DMS53 (cell line): ENCODE data around the gene DENND6A.
"Not testable (repeated sequence)": the region's sequence is repeated elsewhere in the genome, so short reads cannot be mapped to it uniquely, and the experiment has no call there.

Experiments
- DNase-seq: peaks from one replicate; lab custom pipeline; 2025; lab: John Stamatoyannopoulos, UW

The DENND6A gene, protein sequence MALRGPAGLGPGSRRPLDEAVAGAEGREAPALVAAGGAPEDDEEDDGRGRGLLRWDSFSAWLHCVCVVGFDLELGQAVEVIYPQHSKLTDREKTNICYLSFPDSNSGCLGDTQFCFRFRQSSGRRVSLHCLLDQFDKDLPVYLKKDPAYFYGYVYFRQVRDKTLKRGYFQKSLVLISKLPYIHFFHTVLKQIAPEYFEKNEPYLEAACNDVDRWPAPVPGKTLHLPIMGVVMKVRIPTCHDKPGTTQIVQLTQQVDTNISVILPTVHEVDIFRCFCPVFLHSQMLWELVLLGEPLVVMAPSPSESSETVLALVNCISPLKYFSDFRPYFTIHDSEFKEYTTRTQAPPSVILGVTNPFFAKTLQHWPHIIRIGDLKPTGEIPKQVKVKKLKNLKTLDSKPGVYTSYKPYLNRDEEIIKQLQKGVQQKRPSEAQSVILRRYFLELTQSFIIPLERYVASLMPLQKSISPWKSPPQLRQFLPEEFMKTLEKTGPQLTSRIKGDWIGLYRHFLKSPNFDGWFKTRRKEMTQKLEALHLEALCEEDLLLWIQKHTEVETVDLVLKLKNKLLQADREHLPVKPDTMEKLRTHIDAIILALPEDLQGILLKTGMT

DNA sequence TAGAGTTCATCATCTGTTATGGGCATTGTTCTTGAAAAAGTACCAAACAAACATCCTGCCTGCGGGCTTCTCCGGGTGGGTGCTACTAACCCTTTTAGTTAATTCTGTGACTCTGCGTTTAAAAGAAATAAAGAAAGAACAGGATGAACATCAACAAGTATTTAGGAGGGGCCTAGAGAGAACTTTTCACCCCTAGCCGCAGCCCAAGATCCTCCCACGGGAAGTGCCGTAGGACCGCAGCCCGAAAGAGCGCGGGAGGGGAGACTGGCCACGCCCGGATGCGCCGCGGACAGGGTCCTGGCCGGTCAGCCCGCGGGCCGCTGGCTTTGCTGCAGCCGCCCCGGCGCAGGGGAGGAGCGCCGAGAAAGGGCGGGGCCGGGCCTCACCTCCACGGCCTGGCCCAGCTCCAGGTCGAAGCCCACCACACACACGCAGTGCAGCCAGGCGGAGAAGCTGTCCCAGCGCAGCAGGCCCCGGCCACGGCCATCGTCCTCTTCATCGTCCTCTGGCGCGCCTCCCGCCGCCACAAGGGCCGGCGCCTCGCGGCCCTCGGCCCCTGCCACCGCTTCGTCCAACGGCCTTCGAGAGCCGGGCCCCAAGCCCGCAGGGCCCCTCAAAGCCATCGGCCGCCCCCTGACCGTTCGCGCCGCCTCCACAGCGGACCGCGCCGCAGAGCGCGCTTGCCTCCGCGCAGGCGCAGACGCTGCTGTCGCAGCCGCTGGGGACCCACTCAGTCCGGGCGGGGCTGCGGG lies at the start of gene DENND6A:
Gene DENND6A (minus strand): TSS at position 682 of the 752 bp plus-strand sequence. CDS start 59 bp downstream, at position 623.
- DNase-seq, result peak; percentile 71

DNA sequence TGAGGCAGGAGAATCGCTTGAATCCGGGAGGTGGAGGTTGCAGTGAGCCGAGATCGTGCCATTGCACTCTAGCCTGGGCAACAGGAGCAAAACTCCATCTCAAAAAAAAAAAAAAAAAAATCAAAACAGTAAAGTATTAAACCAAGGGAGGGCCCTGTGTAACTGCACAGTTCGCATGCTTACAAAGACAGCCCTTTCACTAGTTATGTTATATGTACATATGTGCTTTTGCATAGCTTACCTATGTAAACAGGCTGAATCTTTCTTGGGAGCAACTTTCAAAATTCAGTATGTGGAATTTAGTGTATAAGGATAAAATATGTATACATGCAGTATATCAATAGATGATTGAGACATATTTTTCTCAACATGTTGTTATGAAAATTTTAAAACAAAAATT lies 47.1 kb upstream of the DENND6A start:
- DNase-seq, result no peak

DNA sequence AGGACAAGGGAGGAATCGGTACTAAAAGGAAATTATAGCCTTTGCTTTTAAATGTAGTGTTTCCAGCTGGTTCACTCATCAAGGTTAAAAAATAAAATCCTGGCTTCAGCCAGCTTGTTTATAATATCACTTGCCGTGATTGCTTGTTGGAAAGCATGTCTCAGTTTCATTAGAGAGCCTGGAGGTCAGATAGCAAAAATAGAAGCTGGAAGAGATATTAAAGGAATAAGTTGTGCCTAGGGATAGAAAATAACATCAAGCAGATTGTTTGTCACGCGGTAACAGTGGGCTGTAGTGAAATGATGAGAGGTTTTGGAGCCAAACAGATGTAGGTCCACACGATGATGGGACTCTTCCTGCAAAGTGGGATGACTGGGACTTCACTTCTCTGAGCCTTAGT lies 45.5 kb upstream of the DENND6A start:
- DNase-seq, result no peak

DNA sequence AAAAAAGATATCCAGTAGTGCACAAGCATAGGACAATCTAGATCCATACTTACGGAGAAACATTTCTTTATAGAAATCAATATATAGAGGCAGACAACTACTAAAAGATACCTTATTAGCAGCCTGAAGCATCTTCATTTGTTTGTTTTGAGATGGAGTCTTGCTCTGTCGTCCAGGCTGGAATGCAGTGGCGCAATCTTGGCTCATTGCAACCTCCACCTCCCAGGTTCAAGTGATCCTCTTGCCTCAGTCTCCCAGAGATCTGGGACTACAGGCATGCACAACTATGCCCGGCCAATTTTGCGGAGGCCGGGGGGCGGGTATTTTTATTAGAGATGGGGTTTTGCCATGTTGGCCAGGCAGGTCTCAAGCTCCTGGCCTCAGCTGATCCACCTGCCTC lies 45.0 kb upstream of the DENND6A start:
- no peak for DNase-seq

DNA sequence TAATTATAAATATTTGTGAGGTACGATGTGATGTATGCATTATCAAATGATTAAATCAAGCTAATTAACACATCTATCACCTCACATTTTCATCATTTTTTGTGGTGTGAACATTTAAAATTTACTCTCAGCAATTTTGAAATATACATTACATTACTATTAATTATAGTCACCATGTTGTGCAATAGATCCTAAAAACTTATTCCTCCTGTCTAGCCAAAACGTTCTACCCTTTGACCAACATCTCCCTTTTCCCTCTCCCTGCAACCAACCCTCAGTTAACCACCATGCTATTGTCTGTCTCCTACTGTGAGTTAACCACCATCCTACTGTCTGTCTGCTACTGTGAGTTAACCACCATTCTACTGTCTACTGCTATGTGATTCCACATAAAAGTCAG lies 42.5 kb upstream of the DENND6A start:
- no peak for DNase-seq

DNA sequence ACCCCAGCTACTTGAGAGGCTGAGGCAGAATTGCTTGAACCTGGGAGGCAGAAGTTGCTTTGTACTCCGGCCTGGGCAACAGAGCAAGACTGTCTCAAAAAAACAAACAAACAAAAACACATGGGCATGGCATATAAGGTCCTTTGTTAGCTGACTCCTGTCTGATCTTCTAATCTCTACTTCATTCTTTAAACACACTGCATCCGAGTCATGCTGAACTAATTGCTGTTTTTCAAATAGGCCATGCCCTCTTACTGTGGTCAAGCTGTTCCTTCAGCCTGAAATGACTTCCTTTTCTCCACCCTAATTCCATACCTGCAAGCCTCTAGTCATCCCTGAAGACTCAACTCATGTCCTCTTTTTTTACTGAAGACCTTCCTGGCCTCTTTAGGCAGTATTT lies 40.9 kb upstream of the DENND6A start:
- DNase-seq, result no peak

DNA sequence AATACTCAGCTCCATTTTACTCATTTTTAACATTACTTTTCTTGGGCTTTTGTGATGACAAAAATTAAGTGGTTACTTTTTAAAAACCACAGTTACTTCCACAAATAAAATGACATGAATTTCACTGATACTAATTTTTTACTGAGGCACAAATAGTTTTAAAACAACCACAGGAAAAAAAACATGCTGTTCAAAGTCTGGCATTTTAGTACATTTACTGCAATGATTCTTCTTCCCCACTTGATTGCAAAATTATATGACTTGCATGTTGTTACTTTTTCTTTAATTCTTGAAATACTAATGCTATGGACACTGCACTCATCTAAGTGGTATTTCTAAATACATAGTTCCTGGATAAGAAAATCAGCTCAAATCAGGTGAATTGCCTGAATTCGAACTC lies 38.4 kb upstream of the DENND6A start:
- DNase-seq, result no peak

DNA sequence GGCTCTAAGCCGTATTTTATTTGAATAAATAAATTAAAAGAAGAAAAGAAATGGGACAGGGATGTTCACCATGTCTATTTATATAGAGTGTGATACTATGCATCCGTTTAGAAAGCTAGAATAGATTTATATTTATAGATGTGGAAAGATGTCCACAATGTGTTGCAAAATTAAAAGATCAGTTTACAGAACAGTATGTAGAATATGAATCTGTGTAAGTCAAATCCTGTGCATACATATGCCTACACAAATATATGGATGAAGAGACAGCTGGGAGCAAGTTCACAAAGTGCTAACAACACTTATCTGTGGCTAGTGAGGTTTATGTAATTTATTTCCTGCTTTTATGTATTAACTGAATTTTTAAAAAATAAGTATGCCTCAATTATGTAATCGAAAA lies 37.8 kb upstream of the DENND6A start:
- no peak for DNase-seq

DNA sequence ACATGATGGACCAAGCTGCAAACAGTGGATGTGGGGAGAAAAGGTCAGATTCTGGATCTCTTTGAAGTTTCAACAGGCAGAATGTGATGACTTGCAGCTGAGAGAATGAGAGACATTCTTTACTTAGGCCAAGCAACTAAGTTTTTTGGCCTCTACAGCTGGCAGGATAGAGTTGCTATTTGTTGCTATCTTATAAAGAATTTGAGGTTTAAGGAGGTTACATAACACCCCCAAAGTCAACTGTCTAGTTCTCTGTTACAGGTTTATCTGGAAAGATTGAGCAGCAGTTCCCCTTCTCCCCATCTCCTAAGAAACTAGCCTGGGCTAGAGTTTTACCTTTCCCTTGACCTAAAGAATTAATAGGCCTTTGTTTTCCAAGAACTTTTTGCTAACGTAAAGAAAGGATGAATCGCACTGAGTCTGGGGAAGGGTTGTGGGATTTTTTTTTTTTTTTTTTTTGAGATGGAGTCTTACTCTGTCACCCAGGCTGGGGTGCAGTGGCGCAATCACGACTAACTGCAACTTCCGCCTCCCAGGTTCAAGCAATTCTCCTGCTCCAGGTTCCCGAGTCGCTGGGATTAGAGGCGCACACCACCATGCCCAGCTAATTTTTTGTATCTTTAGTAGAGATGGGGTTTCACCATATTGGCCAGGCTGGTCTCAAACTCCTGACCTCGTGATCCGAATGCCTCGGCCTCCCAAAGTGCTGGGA lies 36.6 kb upstream of the DENND6A start:
- no peak for DNase-seq

DNA sequence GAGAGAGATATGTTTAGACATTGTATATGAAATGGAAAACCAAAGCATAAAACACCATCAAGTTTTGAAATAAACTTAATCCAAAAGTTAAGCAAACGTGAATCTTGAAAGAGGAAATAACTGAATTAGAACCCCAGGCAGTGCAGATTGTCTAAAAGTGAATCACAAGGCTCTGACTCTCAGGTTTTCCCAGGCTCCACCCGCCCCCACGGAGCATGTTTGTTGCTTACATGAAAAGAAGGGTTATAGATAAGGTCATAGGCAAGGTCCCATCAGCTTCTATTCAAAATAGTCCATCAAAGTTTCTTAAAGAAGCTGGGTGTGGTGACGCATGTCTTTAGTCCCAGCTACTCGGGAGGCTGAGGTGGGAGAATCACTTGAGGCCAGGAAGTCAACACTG lies 34.2 kb upstream of the DENND6A start:
- no peak for DNase-seq

DNA sequence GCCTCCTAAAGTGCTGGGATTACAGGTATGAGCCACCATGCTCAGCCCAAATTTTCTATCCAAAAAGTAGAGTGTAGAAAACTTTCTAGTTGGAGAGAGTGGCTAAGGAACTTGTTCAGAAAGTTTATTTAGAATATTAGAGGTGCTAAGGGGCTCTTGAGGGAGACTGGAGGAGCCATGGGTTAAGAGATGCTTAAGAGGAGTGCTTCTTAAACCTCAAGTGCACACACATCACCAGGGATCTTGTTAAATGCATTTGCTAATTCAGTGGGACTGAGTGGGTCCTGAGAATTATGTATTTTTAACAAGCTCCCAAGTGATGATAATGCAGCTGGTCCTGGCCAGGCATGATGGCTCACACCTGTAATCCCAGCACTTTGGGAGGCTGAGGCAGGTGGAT lies 33.5 kb upstream of the DENND6A start:
- DNase-seq, result no peak

DNA sequence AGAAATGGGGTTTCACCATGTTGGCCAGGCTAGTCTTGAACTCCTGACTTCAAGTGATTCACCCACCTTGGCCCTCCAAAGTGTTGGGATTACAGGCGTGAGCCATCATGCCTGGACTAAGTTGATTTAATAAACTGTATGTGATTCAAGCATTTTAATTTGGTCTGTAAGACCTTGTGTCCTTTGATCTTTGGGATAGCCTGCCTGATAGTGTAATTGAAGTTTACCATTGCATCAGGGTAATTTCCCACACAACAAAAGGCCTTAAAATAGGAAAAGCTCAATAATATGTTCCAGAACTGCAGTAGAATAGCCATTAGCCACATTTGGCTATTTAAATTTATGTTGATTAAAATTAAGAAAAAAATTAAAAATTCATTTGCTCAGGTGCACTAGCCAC lies 25.2 kb upstream of the DENND6A start:
- DNase-seq, result no peak

DNA sequence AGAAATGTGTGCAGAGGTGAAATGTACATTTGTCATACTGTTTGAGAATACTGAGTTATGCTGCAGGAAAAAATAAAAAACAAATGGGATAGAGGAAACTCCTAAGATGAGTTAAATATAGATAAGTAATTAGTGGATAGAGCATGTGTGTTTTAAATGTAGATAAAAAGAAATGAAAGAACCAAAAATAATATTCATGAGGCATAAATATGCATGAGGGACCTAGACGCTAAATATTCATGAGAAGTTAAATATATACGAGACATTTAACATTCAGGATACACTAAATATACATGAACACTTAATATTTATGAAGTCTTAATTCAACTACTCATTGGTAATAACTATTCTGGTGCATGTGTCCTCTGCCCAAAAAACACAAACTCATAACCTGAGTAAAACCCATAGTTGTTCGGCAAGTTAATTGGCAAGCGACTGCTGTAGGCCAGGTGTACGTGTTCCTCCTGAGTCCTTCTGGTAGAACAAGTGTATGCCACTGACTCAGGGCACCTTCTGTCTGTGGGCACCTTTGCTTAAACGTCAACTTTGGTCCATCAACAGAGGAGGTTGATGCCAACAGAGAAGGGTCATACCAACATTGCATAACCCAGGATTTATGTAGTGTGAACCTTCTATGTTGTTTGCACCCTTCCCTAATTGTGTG lies 24.5 kb upstream of the DENND6A start:
- DNase-seq, result no peak

DNA sequence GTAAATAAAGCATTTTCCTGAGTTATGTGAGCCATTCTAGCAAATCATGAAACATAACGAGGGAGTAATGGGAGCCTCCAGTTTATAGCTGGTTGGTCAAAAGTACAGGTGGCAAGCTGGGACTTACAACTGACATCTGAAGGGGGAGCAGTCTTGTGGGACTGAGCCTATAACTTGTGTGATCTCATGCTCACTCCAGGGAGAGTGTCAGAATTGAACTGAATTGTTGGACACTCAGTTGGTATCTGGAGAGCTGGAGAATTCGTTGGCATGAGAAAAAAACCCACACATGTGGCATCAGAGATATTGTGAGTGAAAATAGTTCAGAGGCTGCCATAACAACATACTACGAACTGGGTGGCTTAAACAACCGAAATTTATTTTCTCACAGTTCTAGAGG lies 22.8 kb upstream of the DENND6A start:
- no peak for DNase-seq

DNA sequence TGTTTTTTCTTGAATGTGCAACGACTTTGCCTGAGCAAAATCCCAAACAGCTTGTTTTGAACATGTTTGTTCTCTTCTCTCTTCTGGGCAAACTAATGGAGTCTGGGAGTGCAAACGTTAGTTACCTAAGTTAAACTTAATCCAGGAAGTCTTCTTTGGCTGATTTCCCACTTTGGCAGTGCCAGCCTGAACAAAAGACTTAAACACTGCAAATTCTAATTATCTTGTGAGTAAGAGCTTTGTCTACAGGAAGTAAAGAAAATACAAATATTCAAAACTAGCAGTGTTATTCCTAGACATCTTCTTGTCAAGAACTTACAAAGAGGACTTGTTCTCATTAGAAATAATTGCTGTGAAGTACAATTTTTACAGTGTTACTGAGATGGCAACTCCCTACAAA lies 16.7 kb upstream of the DENND6A start:
- no peak for DNase-seq

DNA sequence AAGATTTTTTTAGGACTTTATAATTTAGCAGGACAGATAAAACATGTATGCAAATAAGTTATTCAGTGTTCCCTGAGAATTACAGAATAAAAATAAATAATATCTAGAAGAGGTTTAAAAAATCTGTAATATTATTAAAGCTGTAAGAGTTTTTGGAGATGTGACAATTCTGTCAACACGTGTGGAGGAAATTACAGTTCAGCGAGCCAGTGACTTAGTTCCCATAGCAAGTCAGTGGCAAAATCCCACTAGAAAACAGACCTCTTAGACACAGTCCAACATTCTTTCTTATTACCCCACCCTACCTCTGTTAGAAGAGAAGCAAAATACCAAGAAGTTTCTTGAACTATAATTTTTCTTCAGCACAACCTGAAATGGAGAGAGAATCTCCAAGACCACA lies 16.2 kb upstream of the DENND6A start:
- DNase-seq, result no peak

DNA sequence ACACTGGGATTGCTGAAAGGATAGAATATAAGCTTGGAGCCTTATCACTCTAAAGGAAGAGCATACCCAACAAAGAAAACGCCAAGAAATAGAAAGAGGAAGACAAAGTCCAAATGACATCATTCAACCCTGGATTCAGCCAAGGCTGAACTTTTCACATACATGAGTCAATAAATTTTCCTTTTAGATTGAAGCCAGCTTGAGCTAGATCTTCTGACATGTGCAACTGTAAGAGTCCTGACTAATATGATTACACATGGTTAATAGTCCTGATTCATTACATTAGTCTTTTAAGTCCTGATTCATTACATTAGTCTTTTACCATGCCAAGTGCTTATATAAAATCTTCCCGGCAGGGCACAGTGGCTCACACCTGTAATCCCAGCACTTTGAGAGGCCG lies 13.6 kb upstream of the DENND6A start:
- no peak for DNase-seq

DNA sequence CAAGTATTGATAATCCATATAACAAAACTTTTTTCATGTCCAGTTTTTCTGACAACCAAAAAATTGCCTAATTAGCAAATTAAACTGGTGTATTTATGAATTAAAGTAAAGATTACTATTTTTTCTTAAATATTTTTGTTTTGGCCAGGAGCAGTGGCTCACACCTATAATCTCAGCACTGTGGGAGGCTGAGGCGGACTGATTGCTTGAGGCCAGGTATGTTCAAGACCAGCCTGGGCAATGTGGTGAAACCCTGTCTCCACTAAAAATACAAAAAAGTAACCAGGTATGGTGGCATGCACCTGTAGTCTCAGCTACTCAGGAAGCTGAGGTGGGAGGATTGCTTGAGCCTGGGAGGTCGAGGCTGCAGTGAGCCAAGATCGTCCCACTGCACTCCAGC lies 12.5 kb upstream of the DENND6A start:
- DNase-seq, result not testable (repeated sequence)

DNA sequence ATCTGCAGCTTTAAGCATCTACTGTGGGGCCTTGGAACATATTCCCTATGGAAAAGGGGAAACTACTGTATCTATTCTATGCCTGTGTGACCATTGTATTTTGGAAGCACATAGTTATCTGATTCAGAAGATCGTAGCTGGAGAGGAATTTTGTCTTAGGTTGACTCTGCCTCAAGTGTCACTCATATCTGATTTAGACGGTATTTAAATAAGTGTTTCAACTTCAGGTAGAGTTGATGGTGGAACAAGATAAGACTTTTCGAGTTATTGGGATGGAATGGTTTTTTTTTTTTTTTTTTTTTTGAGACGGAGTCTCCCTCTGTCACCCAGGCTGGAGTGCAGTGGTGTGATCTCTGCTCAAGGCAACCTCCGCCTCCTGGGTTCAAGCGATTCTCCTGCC lies 8.9 kb upstream of the DENND6A start:
- no peak for DNase-seq

DNA sequence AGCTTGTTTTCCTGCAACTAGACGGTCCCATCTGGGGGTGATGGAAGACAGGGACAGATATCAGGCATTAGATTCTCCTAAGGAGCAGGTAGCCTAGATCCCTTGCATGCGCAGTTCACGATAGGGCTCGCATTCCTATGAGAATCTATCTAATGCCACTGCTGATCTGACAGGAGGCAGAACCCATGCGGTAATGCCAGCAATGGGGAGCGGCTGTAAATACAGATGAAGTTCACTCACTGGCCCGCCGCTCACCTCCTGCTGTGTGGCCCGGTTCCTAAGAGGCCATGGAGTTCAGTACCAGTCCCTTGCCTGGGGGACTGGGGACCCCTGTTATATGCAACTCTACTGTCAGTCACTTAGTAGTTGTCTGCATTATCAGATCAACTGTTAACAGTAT lies 7.9 kb upstream of the DENND6A start:
- DNase-seq, result no peak

DNA sequence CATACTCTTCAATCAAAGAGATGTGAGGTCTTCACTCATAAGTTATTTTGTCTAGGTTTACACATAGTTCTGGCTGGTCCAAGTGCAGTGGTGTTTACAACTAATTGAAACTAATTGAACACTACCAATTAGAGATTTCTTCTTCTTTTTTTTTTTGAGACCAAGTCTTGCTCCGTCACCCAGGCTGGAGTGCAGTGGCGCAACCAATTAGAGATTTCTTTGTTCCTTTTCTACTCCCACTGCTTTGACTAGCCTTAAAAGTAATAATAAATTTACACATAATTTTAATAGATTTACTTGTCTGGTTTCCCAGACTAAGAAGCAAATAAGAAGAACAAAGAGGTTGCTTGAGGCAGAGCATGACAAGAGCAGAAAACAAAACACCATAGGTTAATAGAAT lies 6.7 kb upstream of the DENND6A start:
- no peak for DNase-seq

DNA sequence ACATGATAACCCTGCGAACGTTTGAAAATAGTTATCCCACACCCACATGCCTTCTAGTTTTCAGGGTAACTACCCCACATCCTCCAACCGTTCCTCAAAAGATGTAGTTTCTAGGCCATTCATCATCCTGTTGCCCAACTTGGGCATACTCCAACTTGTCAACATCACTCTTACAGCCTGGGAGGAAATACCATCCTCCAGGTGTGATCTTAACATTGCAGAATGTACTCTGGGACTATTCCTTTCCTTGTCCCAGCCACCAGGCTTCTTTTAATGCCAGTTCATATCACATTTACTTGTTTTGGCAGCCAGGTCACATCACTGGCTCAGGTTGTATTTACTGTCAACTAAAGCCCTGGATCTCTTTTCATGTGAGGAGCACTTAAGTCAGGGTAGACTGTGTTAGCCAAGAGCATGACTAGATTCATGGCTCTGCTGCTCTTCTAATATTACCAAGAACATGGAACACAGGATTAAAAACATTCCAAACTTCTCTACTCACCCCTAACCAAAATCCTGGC lies 4.0 kb upstream of the DENND6A start:
- DNase-seq, result peak; percentile 0
